ENCODE data around the gene ERG. TPM values are rescaled to one million over a fixed set of nuclear protein-coding genes. Genes with fewer than 3 reads are reported as not detected.

The ERG gene
- polyA plus RNA-seq, 2 donors = 2.2 to 2.3 TPM

- no peaks in the 10 kb centered on the region for H3K4me1 ChIP-seq (ENCODE audit: control insufficient read depth in 2 of 2, insufficient read depth in 2 of 2, low read length in 1 of 2)
- H3K4me3 ChIP-seq (ENCODE audit: low read depth in 1 of 2, low read length in 2 of 2) = no peak overlapping the region
- H3K27me3 ChIP-seq (ENCODE audit: control insufficient read depth in 1 of 2, insufficient read depth in 2 of 2, low read length in 2 of 2) = no peaks in the 10 kb centered on the region
- WGBS, 2 donors = 68 to 78% methylated on average over 9 of the region's 9 CpGs
- peaks cover 0 to 2% of the 10 kb centered on the region in 2 donors for H3K36me3 ChIP-seq (ENCODE audit: control insufficient read depth in 2 of 2, insufficient read depth in 2 of 2, low read length in 1 of 2)
- H3K9me3 ChIP-seq (ENCODE audit: control insufficient read depth in 2 of 2, insufficient read depth in 1 of 2, low read depth in 1 of 2, low read length in 1 of 2) = no peaks in the 10 kb centered on the region
- H3K27ac ChIP-seq (ENCODE audit: low read depth in 2 of 2, low read length in 1 of 2) = no peak overlapping the region
These were observed 94.1 kb downstream of the ERG start for GRCh38 chr21:38404177-38404576.

GRCh38 chr21:38402795-38403194 is 95.5 kb downstream of the ERG start:
- WGBS, 2 donors = 60 to 69% methylated on average over 6 of the region's 6 CpGs
- H3K27ac ChIP-seq (ENCODE audit: low read depth in 2 of 2, low read length in 1 of 2) = no peak overlapping the region
- peaks cover 0 to 3% of the 10 kb centered on the region in 2 donors for H3K36me3 ChIP-seq (ENCODE audit: control insufficient read depth in 2 of 2, insufficient read depth in 2 of 2, low read length in 1 of 2)
- H3K27me3 ChIP-seq (ENCODE audit: control insufficient read depth in 1 of 2, insufficient read depth in 2 of 2, low read length in 2 of 2) = no peaks in the 10 kb centered on the region
- H3K4me3 ChIP-seq (ENCODE audit: low read depth in 1 of 2, low read length in 2 of 2) = no peak overlapping the region
- no peaks in the 10 kb centered on the region for H3K9me3 ChIP-seq (ENCODE audit: control insufficient read depth in 2 of 2, insufficient read depth in 1 of 2, low read depth in 1 of 2, low read length in 1 of 2)
- no peaks in the 10 kb centered on the region for H3K4me1 ChIP-seq (ENCODE audit: control insufficient read depth in 2 of 2, insufficient read depth in 2 of 2, low read length in 1 of 2)

GRCh38 chr21:38402291-38402690 is 96.0 kb downstream of the ERG start:
- no peak overlapping the region for H3K27ac ChIP-seq (ENCODE audit: low read depth in 2 of 2, low read length in 1 of 2)
- 75 to 77% methylated on average over 11 of the region's 11 CpGs for WGBS, 2 donors
- H3K4me3 ChIP-seq (ENCODE audit: low read depth in 1 of 2, low read length in 2 of 2) = no peak overlapping the region
- H3K27me3 ChIP-seq (ENCODE audit: control insufficient read depth in 1 of 2, insufficient read depth in 2 of 2, low read length in 2 of 2) = no peaks in the 10 kb centered on the region
- H3K36me3 ChIP-seq (ENCODE audit: control insufficient read depth in 2 of 2, insufficient read depth in 2 of 2, low read length in 1 of 2) = peaks cover 0 to 5% of the 10 kb centered on the region in 2 donors
- no peaks in the 10 kb centered on the region for H3K4me1 ChIP-seq (ENCODE audit: control insufficient read depth in 2 of 2, insufficient read depth in 2 of 2, low read length in 1 of 2)
- no peaks in the 10 kb centered on the region for H3K9me3 ChIP-seq (ENCODE audit: control insufficient read depth in 2 of 2, insufficient read depth in 1 of 2, low read depth in 1 of 2, low read length in 1 of 2)

- 72 to 82% methylated on average over 12 of the region's 12 CpGs for WGBS, 2 donors
- no peak overlapping the region for H3K27ac ChIP-seq (ENCODE audit: low read depth in 2 of 2, low read length in 1 of 2)
- no peaks in the 10 kb centered on the region for H3K4me1 ChIP-seq (ENCODE audit: control insufficient read depth in 2 of 2, insufficient read depth in 2 of 2, low read length in 1 of 2)
- H3K4me3 ChIP-seq (ENCODE audit: low read depth in 1 of 2, low read length in 2 of 2) = no peak overlapping the region
- H3K36me3 ChIP-seq (ENCODE audit: control insufficient read depth in 2 of 2, insufficient read depth in 2 of 2, low read length in 1 of 2) = peaks cover 0 to 5% of the 10 kb centered on the region in 2 donors
- no peaks in the 10 kb centered on the region for H3K9me3 ChIP-seq (ENCODE audit: control insufficient read depth in 2 of 2, insufficient read depth in 1 of 2, low read depth in 1 of 2, low read length in 1 of 2)
- no peaks in the 10 kb centered on the region for H3K27me3 ChIP-seq (ENCODE audit: control insufficient read depth in 1 of 2, insufficient read depth in 2 of 2, low read length in 2 of 2)
These were observed 96.9 kb downstream of the ERG start for GRCh38 chr21:38401191-38401926.

- H3K4me3 ChIP-seq (ENCODE audit: low read depth in 1 of 2, low read length in 2 of 2) = no peak overlapping the region
- peaks cover 0 to 5% of the 10 kb centered on the region in 2 donors for H3K36me3 ChIP-seq (ENCODE audit: control insufficient read depth in 2 of 2, insufficient read depth in 2 of 2, low read length in 1 of 2)
- H3K9me3 ChIP-seq (ENCODE audit: control insufficient read depth in 2 of 2, insufficient read depth in 1 of 2, low read depth in 1 of 2, low read length in 1 of 2) = no peaks in the 10 kb centered on the region
- H3K4me1 ChIP-seq (ENCODE audit: control insufficient read depth in 2 of 2, insufficient read depth in 2 of 2, low read length in 1 of 2) = no peaks in the 10 kb centered on the region
- 70 to 82% methylated on average over 13 of the region's 13 CpGs for WGBS, 2 donors
- H3K27ac ChIP-seq (ENCODE audit: low read depth in 2 of 2, low read length in 1 of 2) = no peak overlapping the region
- no peaks in the 10 kb centered on the region for H3K27me3 ChIP-seq (ENCODE audit: control insufficient read depth in 1 of 2, insufficient read depth in 2 of 2, low read length in 2 of 2)
These were observed 97.9 kb downstream of the ERG start for GRCh38 chr21:38400195-38400919.

- 69 to 78% methylated on average over 3 of the region's 3 CpGs for WGBS, 2 donors
- Histone ChIP-seq H3K4me1 (ENCODE audit: control insufficient read depth in 2 of 2, insufficient read depth in 2 of 2, low read length in 1 of 2) (no peaks in the 10 kb centered on the region), H3K27ac (ENCODE audit: low read depth in 2 of 2, low read length in 1 of 2) (no peak overlapping the region), H3K27me3 (ENCODE audit: control insufficient read depth in 1 of 2, insufficient read depth in 2 of 2, low read length in 2 of 2) (no peaks in the 10 kb centered on the region), H3K36me3 (ENCODE audit: control insufficient read depth in 2 of 2, insufficient read depth in 2 of 2, low read length in 1 of 2) (peaks cover 0 to 5% of the 10 kb centered on the region in 2 donors), H3K4me3 (ENCODE audit: low read depth in 1 of 2, low read length in 2 of 2) (no peak overlapping the region), H3K9me3 (ENCODE audit: control insufficient read depth in 2 of 2, insufficient read depth in 1 of 2, low read depth in 1 of 2, low read length in 1 of 2) (no peaks in the 10 kb centered on the region)
These were observed 99.2 kb downstream of the ERG start for GRCh38 chr21:38399103-38399502.

- H3K36me3 ChIP-seq (ENCODE audit: control insufficient read depth in 2 of 2, insufficient read depth in 2 of 2, low read length in 1 of 2) = peaks cover 0 to 2% of the 10 kb centered on the region in 2 donors
- H3K27me3 ChIP-seq (ENCODE audit: control insufficient read depth in 1 of 2, insufficient read depth in 2 of 2, low read length in 2 of 2) = no peaks in the 10 kb centered on the region
- no peak overlapping the region for H3K27ac ChIP-seq (ENCODE audit: low read depth in 2 of 2, low read length in 1 of 2)
- no peak overlapping the region for H3K4me3 ChIP-seq (ENCODE audit: low read depth in 1 of 2, low read length in 2 of 2)
- H3K9me3 ChIP-seq (ENCODE audit: control insufficient read depth in 2 of 2, insufficient read depth in 1 of 2, low read depth in 1 of 2, low read length in 1 of 2) = no peaks in the 10 kb centered on the region
- 94 to 98% methylated on average over 1 of the region's 1 CpG for WGBS, 2 donors
- H3K4me1 ChIP-seq (ENCODE audit: control insufficient read depth in 2 of 2, insufficient read depth in 2 of 2, low read length in 1 of 2) = no peaks in the 10 kb centered on the region
These were observed 102.0 kb downstream of the ERG start for GRCh38 chr21:38396325-38396724.

- WGBS, 2 donors = 78 to 81% methylated on average over 6 of the region's 6 CpGs
- no peaks in the 10 kb centered on the region for H3K27me3 ChIP-seq (ENCODE audit: control insufficient read depth in 1 of 2, insufficient read depth in 2 of 2, low read length in 2 of 2)
- no peaks in the 10 kb centered on the region for H3K4me1 ChIP-seq (ENCODE audit: control insufficient read depth in 2 of 2, insufficient read depth in 2 of 2, low read length in 1 of 2)
- H3K27ac ChIP-seq (ENCODE audit: low read depth in 2 of 2, low read length in 1 of 2) = no peak overlapping the region
- H3K4me3 ChIP-seq (ENCODE audit: low read depth in 1 of 2, low read length in 2 of 2) = no peak overlapping the region
- H3K36me3 ChIP-seq (ENCODE audit: control insufficient read depth in 2 of 2, insufficient read depth in 2 of 2, low read length in 1 of 2) = peaks cover 0 to 2% of the 10 kb centered on the region in 2 donors
- H3K9me3 ChIP-seq (ENCODE audit: control insufficient read depth in 2 of 2, insufficient read depth in 1 of 2, low read depth in 1 of 2, low read length in 1 of 2) = no peaks in the 10 kb centered on the region
These were observed 102.7 kb downstream of the ERG start for GRCh38 chr21:38395581-38395980.

GRCh38 chr21:38392661-38393060 is 105.6 kb downstream of the ERG start:
- 65 to 77% methylated on average over 1 of the region's 1 CpG for WGBS, 2 donors
- peaks cover 0 to under 1% of the 10 kb centered on the region in 2 donors for H3K36me3 ChIP-seq (ENCODE audit: control insufficient read depth in 2 of 2, insufficient read depth in 2 of 2, low read length in 1 of 2)
- no peaks in the 10 kb centered on the region for H3K9me3 ChIP-seq (ENCODE audit: control insufficient read depth in 2 of 2, insufficient read depth in 1 of 2, low read depth in 1 of 2, low read length in 1 of 2)
- H3K27ac ChIP-seq (ENCODE audit: low read depth in 2 of 2, low read length in 1 of 2) = no peak overlapping the region
- no peaks in the 10 kb centered on the region for H3K4me1 ChIP-seq (ENCODE audit: control insufficient read depth in 2 of 2, insufficient read depth in 2 of 2, low read length in 1 of 2)
- no peak overlapping the region for H3K4me3 ChIP-seq (ENCODE audit: low read depth in 1 of 2, low read length in 2 of 2)
- no peaks in the 10 kb centered on the region for H3K27me3 ChIP-seq (ENCODE audit: control insufficient read depth in 1 of 2, insufficient read depth in 2 of 2, low read length in 2 of 2)

Measured in esophagus (tissue), 2 donors.